ENCODE data around the gene SKIDA1.

GRCh38 chr10:21511946-21512572, 13.4 kb downstream of the SKIDA1 start:
- TF ChIP-seq NR2F2 (IDR thresholded peaks at IDR 0.05), result no peak
- TF ChIP-seq, protein P1, sequence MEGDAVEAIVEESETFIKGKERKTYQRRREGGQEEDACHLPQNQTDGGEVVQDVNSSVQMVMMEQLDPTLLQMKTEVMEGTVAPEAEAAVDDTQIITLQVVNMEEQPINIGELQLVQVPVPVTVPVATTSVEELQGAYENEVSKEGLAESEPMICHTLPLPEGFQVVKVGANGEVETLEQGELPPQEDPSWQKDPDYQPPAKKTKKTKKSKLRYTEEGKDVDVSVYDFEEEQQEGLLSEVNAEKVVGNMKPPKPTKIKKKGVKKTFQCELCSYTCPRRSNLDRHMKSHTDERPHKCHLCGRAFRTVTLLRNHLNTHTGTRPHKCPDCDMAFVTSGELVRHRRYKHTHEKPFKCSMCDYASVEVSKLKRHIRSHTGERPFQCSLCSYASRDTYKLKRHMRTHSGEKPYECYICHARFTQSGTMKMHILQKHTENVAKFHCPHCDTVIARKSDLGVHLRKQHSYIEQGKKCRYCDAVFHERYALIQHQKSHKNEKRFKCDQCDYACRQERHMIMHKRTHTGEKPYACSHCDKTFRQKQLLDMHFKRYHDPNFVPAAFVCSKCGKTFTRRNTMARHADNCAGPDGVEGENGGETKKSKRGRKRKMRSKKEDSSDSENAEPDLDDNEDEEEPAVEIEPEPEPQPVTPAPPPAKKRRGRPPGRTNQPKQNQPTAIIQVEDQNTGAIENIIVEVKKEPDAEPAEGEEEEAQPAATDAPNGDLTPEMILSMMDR (IDR thresholded peaks at IDR 0.05; ENCODE audit: low read depth, low read length, missing input control), result no peak
- TF ChIP-seq ZBTB33 (IDR thresholded peaks at IDR 0.05), result no peak
- TF ChIP-seq RAD21 (IDR thresholded peaks at IDR 0.05), result no peak
- no peak for TF ChIP-seq YY1 (IDR thresholded peaks at IDR 0.05)
- TF ChIP-seq, protein P2, sequence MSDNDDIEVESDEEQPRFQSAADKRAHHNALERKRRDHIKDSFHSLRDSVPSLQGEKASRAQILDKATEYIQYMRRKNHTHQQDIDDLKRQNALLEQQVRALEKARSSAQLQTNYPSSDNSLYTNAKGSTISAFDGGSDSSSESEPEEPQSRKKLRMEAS (IDR thresholded peaks at IDR 0.05), result no peak
- no peak for TF ChIP-seq ATF3 (IDR thresholded peaks at IDR 0.05)
- TF ChIP-seq HNF4G (IDR thresholded peaks at IDR 0.05), result no peak

Data from liver (tissue), 3 donors.